ENCODE measurements around the gene TGFBRAP1.
A peak's percentile ranks its signal among the peaks of the same experiment; 100 is the strongest.

TGFBRAP1 gene

DNA sequence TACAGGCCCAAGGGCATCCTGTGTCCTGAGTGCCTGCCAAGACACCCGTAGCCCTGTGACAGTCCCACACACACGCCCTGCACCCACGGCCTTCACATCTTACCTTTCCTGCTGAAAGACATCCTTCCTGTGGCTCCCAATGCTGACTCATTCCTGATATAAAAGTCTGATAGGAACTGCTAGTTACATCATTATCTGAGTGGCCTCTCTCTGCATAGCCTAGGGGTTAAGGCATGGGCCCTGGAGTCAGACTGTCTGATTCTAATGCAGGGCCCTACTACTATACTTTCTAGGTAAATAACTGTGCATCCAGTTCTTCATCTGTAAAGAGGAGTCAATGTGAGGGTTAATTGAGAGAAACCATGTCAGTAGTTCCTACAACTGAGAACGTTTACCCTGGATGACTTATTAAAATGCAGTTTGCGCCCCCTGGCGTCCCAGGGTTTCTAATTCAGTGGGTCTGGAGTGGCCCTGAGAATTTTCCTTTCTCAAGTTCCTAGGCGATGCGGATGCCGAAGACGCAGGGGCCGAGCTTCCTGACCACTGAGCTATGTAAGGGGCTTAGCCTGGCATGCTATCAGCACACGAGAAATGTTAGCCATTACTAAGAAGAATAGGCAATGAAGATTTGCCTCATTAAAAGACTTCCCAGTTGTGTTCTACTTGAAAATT is 94.0 kb downstream of the TGFBRAP1 start:
- peak; percentile 49 to 50 for DNase-seq

DNA sequence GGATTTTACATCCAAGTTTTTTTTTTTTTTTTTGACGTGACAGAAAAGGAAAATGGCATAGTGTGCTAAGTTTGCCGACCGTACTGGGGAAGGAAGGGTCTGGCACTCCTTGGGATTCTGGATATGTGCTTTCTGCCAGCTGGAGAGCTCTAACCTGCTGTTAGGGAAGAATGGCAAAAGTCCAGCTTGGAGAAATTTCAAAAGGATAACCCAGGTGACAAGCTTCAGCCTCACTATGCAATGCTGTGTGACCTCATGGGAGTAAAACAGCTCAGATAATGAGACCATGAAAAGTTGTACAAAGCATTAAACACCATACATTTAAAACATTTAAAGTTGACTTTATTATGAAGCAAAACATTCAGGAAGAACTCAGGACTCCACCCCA is 98.3 kb downstream of the TGFBRAP1 start:
- DNase-seq, result no peak

DNA sequence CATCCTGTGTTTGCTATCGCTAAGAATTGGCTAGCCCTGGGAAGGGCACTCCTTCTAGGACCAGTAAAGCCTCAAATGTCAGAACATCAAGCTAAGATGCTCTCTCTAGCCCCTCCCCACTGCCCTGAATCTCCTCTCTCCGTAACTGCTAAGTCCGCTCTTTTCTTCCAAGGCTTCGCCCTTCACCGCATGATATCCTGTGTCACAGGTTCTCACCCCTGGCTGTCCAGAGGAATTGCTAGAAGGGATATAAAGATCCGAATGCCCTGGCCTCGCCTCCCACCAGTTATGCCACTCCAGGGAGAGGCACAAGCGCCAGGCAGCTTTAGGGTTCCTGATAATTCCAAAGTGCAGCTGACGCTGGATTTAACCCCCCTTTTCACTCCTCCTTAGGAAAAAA is 105.1 kb downstream of the TGFBRAP1 start:
- no peak for DNase-seq

DNA sequence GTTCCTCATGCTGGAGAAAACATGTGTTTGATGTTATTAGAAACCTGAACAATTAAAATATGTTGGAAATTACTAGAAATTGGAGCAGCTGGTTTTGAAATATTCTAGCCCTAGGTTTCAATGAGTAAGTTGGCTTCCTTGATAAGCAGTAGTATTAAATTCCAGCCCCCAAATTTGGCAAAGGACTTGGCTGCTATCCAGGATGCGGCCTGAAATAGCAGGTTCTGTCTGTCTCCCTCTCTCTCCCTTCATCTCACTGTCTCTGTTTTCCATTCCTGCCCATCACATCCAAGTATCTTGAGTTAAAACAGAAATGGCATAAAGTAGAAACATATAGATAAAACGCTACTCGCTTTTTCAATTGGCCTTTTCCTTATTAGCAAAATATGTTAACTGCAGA is 108.9 kb downstream of the TGFBRAP1 start:
- DNase-seq, result no peak

DNA sequence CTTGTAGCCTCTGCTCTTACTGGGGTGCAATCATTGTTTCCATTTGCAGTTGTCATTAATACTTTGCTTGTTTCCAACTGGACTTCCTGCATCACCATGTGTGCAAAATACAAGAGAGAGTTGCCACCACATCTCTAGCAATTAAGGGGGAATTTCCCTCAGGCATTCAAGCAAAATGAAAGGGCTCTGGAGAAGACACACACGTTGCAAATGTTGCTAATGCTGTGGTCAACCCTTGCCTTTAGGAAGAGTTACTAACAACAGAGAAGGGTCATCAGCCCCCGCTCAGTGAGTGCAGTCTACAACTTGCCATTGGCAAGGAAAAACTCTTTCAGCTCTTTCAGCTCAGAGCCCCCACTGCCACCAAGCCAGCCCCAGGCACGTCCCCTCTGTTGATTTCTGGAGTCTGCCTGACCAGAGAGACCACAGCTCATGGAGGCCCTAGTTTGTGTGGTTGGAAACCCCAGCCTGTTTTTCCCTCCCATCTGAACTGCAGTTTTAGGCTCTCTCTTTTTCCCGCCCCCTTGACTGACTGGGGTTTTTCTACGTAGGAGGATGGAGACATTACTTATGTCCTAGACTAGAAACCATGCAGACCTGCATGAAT is 113.8 kb downstream of the TGFBRAP1 start:
- DNase-seq, result no peak

Measured in CD4-positive, alpha-beta T cell treated with Interleukin-4 for 1 hour (primary cell).